Subcutaneous adipose tissue (tissue), 4 donors: ENCODE measurements around the gene ANKRD11. TPM values are rescaled to one million over a fixed set of nuclear protein-coding genes. Genes with fewer than 3 reads are reported as not detected.

Experiments
- CTCF ChIP-seq: fragments of 450-650 bp; IDR thresholded peaks from one replicate; pipeline ENCODE4 v1.5.1; 2016; ENCODE audit warnings: low read depth, mild to moderate bottlenecking, control low read depth, antibody characterized with exemption, moderate library complexity
- total RNA-seq, 4 donors: library from RNA; depleted of rRNA; stranded (reverse); fragments of >200 nt; gene quantifications; one replicate each; pipeline ENCODE4 v1.1.0, GENCODE V29; 2016

The ANKRD11 gene
- total RNA-seq, 4 donors from 2014 or later, result 56.1 to 190 (median 62.6) TPM

GRCh38 chr16:89446136-89446974, 44.0 kb downstream of the ANKRD11 start:
- TF ChIP-seq CTCF, result no peak

GRCh38 chr16:89445166-89445565, 45.2 kb downstream of the ANKRD11 start:
- no peak for TF ChIP-seq CTCF

GRCh38 chr16:89444728-89445127, 45.6 kb downstream of the ANKRD11 start:
- no peak for TF ChIP-seq CTCF

GRCh38 chr16:89444151-89444723, 46.1 kb downstream of the ANKRD11 start:
- TF ChIP-seq CTCF, result no peak

GRCh38 chr16:89443727-89444084, 46.7 kb downstream of the ANKRD11 start:
- TF ChIP-seq CTCF, result no peak

- TF ChIP-seq CTCF, result no peak
These were observed 47.2 kb downstream of the ANKRD11 start for GRCh38 chr16:89442990-89443726.

GRCh38 chr16:89442588-89442987, 47.8 kb downstream of the ANKRD11 start:
- no peak for TF ChIP-seq CTCF
